ENCODE results near the gene KSR1. TPM values are rescaled to one million over a fixed set of nuclear protein-coding genes. Genes with fewer than 3 reads are reported as not detected.

KSR1 gene
- total and polyA plus RNA-seq, 2 experiments from 2014 or later, result 7.8 to 53.2 TPM

DNA sequence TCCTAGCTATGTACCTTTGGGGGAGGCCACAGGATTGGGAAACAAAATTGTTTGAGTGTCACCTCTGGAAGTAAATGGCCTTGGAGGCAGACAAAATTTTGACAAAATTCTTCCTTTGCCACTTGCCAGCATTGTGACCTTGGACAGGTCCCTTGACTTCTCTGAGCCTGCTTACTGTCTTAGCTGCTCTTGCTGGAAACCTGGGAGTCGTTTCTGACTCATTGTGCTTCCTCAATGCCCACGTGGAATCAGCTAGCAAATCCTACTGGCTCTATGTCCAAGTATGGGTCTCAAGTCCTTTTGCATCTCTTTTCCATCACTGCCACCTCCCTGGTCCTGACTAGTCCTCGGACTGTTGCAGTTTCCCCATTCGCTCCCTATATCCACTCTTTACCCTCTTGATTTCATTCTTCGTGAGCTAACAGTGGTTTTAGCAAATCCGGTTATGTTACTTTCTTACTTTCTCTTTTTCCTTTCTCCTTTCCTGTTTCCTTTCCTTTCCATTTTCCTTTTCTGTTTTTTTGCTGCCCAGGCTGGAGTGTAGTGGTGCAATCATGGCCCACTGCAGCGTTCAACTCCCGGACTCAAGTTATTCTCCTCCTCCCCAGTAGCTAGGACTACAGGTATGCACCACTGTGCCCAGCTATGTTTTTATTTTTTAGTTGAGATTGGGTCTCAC lies 106.7 kb downstream of the KSR1 start (continued):
- TF ChIP-seq, protein P1, sequence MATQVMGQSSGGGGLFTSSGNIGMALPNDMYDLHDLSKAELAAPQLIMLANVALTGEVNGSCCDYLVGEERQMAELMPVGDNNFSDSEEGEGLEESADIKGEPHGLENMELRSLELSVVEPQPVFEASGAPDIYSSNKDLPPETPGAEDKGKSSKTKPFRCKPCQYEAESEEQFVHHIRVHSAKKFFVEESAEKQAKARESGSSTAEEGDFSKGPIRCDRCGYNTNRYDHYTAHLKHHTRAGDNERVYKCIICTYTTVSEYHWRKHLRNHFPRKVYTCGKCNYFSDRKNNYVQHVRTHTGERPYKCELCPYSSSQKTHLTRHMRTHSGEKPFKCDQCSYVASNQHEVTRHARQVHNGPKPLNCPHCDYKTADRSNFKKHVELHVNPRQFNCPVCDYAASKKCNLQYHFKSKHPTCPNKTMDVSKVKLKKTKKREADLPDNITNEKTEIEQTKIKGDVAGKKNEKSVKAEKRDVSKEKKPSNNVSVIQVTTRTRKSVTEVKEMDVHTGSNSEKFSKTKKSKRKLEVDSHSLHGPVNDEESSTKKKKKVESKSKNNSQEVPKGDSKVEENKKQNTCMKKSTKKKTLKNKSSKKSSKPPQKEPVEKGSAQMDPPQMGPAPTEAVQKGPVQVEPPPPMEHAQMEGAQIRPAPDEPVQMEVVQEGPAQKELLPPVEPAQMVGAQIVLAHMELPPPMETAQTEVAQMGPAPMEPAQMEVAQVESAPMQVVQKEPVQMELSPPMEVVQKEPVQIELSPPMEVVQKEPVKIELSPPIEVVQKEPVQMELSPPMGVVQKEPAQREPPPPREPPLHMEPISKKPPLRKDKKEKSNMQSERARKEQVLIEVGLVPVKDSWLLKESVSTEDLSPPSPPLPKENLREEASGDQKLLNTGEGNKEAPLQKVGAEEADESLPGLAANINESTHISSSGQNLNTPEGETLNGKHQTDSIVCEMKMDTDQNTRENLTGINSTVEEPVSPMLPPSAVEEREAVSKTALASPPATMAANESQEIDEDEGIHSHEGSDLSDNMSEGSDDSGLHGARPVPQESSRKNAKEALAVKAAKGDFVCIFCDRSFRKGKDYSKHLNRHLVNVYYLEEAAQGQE (IDR thresholded peaks at IDR 0.05; ENCODE audit: unreplicated experiment), result no peak
- no peak for TF ChIP-seq STAT1 (IDR thresholded peaks at IDR 0.05; ENCODE audit: unreplicated experiment)
- TF ChIP-seq JUNB (IDR thresholded peaks at IDR 0.05; ENCODE audit: unreplicated experiment), result no peak

DNA sequence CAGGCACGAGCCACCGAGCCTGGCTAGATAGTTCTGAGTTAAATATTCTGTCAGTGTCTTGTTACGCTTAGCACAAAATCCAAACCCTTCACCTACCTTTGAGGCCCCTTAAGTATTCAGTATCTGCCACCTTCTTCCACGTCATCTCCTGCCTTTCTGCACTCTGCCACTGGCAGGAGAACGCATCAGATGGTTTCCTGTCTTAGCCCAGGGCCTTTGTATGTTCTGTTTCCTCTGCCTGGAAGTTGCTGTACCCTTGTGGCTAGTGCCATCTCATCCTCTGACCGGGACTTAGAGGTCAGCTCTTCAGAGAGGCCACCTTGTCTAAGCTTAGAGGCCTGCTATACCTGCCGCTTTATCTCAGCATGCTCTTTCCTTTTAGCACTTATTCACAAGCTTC lies 107.3 kb downstream of the KSR1 start:
- H3K27me3 ChIP-seq (ENCODE audit: insufficient read depth), result no peaks in the 10 kb centered on the region
- TF ChIP-seq NANOG (IDR thresholded peaks at IDR 0.05; ENCODE audit: borderline replicate concordance) (no peak), EZH2phosphoT487 (IDR thresholded peaks at IDR 0.05; ENCODE audit: unreplicated experiment) (no peak), POLR2AphosphoS5 (IDR thresholded peaks at IDR 0.05; ENCODE audit: low read depth) (no peak), CREB1 (CRISPR knock-in tag; IDR thresholded peaks at IDR 0.05; ENCODE audit: low read depth) (no peak), ZNF114 (CRISPR knock-in tag; IDR thresholded peaks at IDR 0.05) (no peak), STAT1 (IDR thresholded peaks at IDR 0.05; ENCODE audit: unreplicated experiment) (no peak), EZH2 (IDR thresholded peaks at IDR 0.05; ENCODE audit: low read depth, unreplicated experiment) (no peak)
- TF ChIP-seq, protein P2, sequence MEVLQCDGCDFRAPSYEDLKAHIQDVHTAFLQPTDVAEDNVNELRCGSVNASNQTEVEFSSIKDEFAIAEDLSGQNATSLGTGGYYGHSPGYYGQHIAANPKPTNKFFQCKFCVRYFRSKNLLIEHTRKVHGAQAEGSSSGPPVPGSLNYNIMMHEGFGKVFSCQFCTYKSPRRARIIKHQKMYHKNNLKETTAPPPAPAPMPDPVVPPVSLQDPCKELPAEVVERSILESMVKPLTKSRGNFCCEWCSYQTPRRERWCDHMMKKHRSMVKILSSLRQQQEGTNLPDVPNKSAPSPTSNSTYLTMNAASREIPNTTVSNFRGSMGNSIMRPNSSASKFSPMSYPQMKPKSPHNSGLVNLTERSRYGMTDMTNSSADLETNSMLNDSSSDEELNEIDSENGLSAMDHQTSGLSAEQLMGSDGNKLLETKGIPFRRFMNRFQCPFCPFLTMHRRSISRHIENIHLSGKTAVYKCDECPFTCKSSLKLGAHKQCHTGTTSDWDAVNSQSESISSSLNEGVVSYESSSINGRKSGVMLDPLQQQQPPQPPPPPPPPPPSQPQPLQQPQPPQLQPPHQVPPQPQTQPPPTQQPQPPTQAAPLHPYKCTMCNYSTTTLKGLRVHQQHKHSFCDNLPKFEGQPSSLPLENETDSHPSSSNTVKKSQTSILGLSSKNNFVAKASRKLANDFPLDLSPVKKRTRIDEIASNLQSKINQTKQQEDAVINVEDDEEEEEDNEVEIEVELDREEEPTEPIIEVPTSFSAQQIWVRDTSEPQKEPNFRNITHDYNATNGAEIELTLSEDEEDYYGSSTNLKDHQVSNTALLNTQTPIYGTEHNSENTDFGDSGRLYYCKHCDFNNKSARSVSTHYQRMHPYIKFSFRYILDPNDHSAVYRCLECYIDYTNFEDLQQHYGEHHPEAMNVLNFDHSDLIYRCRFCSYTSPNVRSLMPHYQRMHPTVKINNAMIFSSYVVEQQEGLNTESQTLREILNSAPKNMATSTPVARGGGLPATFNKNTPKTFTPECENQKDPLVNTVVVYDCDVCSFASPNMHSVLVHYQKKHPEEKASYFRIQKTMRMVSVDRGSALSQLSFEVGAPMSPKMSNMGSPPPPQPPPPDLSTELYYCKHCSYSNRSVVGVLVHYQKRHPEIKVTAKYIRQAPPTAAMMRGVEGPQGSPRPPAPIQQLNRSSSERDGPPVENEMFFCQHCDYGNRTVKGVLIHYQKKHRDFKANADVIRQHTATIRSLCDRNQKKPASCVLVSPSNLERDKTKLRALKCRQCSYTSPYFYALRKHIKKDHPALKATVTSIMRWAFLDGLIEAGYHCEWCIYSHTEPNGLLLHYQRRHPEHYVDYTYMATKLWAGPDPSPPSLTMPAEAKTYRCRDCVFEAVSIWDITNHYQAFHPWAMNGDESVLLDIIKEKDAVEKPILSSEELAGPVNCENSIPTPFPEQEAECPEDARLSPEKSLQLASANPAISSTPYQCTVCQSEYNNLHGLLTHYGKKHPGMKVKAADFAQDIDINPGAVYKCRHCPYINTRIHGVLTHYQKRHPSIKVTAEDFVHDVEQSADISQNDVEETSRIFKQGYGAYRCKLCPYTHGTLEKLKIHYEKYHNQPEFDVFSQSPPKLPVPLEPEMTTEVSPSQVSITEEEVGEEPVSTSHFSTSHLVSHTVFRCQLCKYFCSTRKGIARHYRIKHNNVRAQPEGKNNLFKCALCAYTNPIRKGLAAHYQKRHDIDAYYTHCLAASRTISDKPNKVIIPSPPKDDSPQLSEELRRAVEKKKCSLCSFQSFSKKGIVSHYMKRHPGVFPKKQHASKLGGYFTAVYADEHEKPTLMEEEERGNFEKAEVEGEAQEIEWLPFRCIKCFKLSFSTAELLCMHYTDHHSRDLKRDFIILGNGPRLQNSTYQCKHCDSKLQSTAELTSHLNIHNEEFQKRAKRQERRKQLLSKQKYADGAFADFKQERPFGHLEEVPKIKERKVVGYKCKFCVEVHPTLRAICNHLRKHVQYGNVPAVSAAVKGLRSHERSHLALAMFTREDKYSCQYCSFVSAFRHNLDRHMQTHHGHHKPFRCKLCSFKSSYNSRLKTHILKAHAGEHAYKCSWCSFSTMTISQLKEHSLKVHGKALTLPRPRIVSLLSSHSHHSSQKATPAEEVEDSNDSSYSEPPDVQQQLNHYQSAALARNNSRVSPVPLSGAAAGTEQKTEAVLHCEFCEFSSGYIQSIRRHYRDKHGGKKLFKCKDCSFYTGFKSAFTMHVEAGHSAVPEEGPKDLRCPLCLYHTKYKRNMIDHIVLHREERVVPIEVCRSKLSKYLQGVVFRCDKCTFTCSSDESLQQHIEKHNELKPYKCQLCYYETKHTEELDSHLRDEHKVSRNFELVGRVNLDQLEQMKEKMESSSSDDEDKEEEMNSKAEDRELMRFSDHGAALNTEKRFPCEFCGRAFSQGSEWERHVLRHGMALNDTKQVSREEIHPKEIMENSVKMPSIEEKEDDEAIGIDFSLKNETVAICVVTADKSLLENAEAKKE (CRISPR knock-in tag; IDR thresholded peaks at IDR 0.05), result no peak
- TF ChIP-seq, protein P3, sequence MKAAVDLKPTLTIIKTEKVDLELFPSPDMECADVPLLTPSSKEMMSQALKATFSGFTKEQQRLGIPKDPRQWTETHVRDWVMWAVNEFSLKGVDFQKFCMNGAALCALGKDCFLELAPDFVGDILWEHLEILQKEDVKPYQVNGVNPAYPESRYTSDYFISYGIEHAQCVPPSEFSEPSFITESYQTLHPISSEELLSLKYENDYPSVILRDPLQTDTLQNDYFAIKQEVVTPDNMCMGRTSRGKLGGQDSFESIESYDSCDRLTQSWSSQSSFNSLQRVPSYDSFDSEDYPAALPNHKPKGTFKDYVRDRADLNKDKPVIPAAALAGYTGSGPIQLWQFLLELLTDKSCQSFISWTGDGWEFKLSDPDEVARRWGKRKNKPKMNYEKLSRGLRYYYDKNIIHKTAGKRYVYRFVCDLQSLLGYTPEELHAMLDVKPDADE (IDR thresholded peaks at IDR 0.05), result no peak
- H3K36me3 Mint-ChIP-seq (ENCODE audit: low read depth), result peaks cover 5% of the 10 kb centered on the region; the same call in 2 of the 3 replicates
- peaks cover 2% of the 10 kb centered on the region; the same call in 1 of the 2 replicates for H3K4me1 ChIP-seq (ENCODE audit: insufficient read depth)
- no peak overlapping the region for H3K4me3 Mint-ChIP-seq
- no peaks in the 10 kb centered on the region; the same call in 2 of the 3 replicates for H3K9me3 Mint-ChIP-seq
- peak overlapping the region; percentile 71; the same call in 1 of the 2 replicates for H3K27ac Mint-ChIP-seq
- peaks cover 21% of the 10 kb centered on the region for H3K4me1 Mint-ChIP-seq
- H4K20me1 ChIP-seq (replicated peaks; ENCODE audit: insufficient read depth), result no peaks in the 10 kb centered on the region
- H3K9me2 ChIP-seq (ENCODE audit: insufficient read depth), result no peaks in the 10 kb centered on the region
- no peaks in the 10 kb centered on the region for H3K36me3 ChIP-seq (ENCODE audit: insufficient read depth)
- no peak for DNase-seq (ENCODE audit: low spot score)
- H3K79me2 ChIP-seq (replicated peaks; ENCODE audit: insufficient read depth), result peaks cover 16% of the 10 kb centered on the region; the same call in 1 of the 2 replicates
- peaks cover 8% of the 10 kb centered on the region for H3K27me3 Mint-ChIP-seq (ENCODE audit: insufficient read depth, low read depth, poor library complexity)
- ATAC-seq, result no peak
- H3K4me3 ChIP-seq, result no peak overlapping the region
- H2AFZ ChIP-seq, result no peak overlapping the region
- H3K27ac ChIP-seq (ENCODE audit: low read depth), result no peak overlapping the region
- H3K4me2 ChIP-seq, result no peak overlapping the region
- no peaks in the 10 kb centered on the region for H3F3A ChIP-seq (replicated peaks; ENCODE audit: low read depth)
